PC-3 (cell line): ENCODE measurements around the gene ZNF354C. TPM values are rescaled to one million over a fixed set of nuclear protein-coding genes. Genes with fewer than 3 reads are reported as not detected.

ENCODE experiments used
- ATAC-seq: fragments of 200-7000 bp; cut with Tn5 transposase; 2 replicates; pipeline ENCODE4 v1.9.1; 2020; ENCODE audit warnings: mild to moderate bottlenecking, moderate library complexity
- BruUV-seq: library from RNA; stranded (reverse); fragments of 400-500 nt; replicated peaks from 2 replicates; lab custom pipeline; 2021; lab: Mats Ljungman, UMichigan
- CTCF ChIA-PET: fragments of 300-600 bp; sonication (Branson Sonifier 250); formaldehyde crosslinking; loops from one replicate; lab custom pipeline; 2022; ENCODE audit warnings: antibody characterized with exemption; lab: Charles Lee
- POLR2A ChIA-PET: fragments of 300-600 bp; sonication (Branson Sonifier 250); formaldehyde crosslinking; loops from one replicate; lab custom pipeline; 2022; ENCODE audit warnings: antibody characterized with exemption; ENCODE audit not compliant: unreplicated experiment; lab: Charles Lee
- DNase-seq: peaks from one replicate; pipeline ENCODE4 v3.0.0-alpha.2; 2015
- H2AFZ ChIP-seq: fragments of 300-600 bp; sonication (generic); 2 replicates; pipeline ENCODE4 v1.6.0; 2016; ENCODE audit warnings: antibody characterized with exemption, low read length
- H3F3A ChIP-seq: fragments of 300-600 bp; sonication (generic); one replicate; pipeline ENCODE4 v1.6.0; 2017; ENCODE audit warnings: antibody characterized with exemption, low read length, control low read depth, mild to moderate bottlenecking; ENCODE audit not compliant: unreplicated experiment
- H3K27ac ChIP-seq: fragments of 300-600 bp; sonication (generic); 2 replicates; pipeline ENCODE4 v1.5.1; 2016; ENCODE audit warnings: mild to moderate bottlenecking, low read length
- H3K27me3 ChIP-seq: fragments of 300-600 bp; sonication (generic); 2 replicates; pipeline ENCODE4 v1.6.1; 2016; ENCODE audit warnings: low read length, mixed read lengths
- H3K36me3 ChIP-seq: fragments of 300-600 bp; sonication (generic); 2 replicates; pipeline ENCODE4 v1.6.1; 2016; ENCODE audit warnings: low read depth, mixed run types, low read length, mixed read lengths
- H3K4me1 ChIP-seq: fragments of 300-600 bp; sonication (generic); 2 replicates; pipeline ENCODE4 v1.5.1; 2016; ENCODE audit warnings: low read length; ENCODE audit not compliant: insufficient read depth
- H3K4me2 ChIP-seq: fragments of 300-600 bp; sonication (generic); 2 replicates; pipeline ENCODE4 v1.6.0; 2016; ENCODE audit warnings: low read length
- H3K4me3 ChIP-seq: fragments of 300-600 bp; sonication (generic); 2 replicates; pipeline ENCODE4 v1.5.1; 2016; ENCODE audit warnings: mild to moderate bottlenecking, low read length, mixed read lengths
- H3K79me2 ChIP-seq: fragments of 300-600 bp; sonication (generic); 2 replicates; pipeline ENCODE4 v1.6.1; 2017; ENCODE audit warnings: low read length, mixed read lengths
- H3K9ac ChIP-seq: fragments of 300-600 bp; sonication (generic); 2 replicates; pipeline ENCODE4 v1.6.0; 2016; ENCODE audit warnings: mild to moderate bottlenecking, low read length
- H3K9me2 ChIP-seq: fragments of 300-600 bp; sonication (generic); replicated peaks from 2 replicates; pipeline ENCODE4 v1.6.1; 2016; ENCODE audit warnings: mixed run types, low read length, mixed read lengths
- H3K9me3 ChIP-seq: fragments of 300-600 bp; sonication (generic); 2 replicates; pipeline ENCODE4 v1.6.1; 2016; ENCODE audit warnings: low read length, mixed read lengths
- H4K20me1 ChIP-seq: fragments of 300-600 bp; sonication (generic); 2 replicates; pipeline ENCODE4 v1.6.1; 2016; ENCODE audit warnings: low read length, mixed read lengths
- CTCF ChIP-seq: fragments of 300-600 bp; sonication (generic); conservative IDR thresholded peaks from 2 replicates; pipeline ENCODE4 v1.5.1; 2017; ENCODE audit warnings: antibody characterized with exemption, low read depth, mild to moderate bottlenecking, low read length
- EZH2 ChIP-seq: fragments of 300-600 bp; sonication (generic); IDR thresholded peaks from one replicate; pipeline ENCODE4 v1.6.1; 2017; ENCODE audit warnings: antibody characterized with exemption, mild to moderate bottlenecking, low read length; ENCODE audit not compliant: unreplicated experiment
- EZH2phosphoT487 ChIP-seq: fragments of 300-600 bp; sonication (generic); IDR thresholded peaks from 2 replicates; pipeline ENCODE4 v1.6.1; 2018; ENCODE audit warnings: mild to moderate bottlenecking, antibody characterized with exemption, low read length, borderline replicate concordance
- intact Hi-C: fragments of 100-400 bp; cut with micrococcal nuclease; formaldehyde crosslinking; loops from 2 replicates; pipeline ENCODE4 v1.9.0; 2023
- total RNA-seq: library from RNA; depleted of rRNA; stranded (reverse); fragments of >200 nt; gene quantifications from 2 replicates; pipeline ENCODE4 v1.2.3, GENCODE V29; 2014

Gene ZNF354C
- total RNA-seq, 1 experiment from 2014 or later: not detected

GRCh38 chr5:179120951-179121666 lies 60.9 kb downstream of the ZNF354C start:
- no peak overlapping the region for H3K27ac ChIP-seq
- POLR2A ChIA-PET: no interaction called here
- no peaks in the 10 kb centered on the region for H3K79me2 ChIP-seq
- H3K27me3 ChIP-seq: no peaks in the 10 kb centered on the region
- H4K20me1 ChIP-seq: no peaks in the 10 kb centered on the region
- no peak overlapping the region for H2AFZ ChIP-seq
- H3K36me3 ChIP-seq: no peaks in the 10 kb centered on the region
- CTCF ChIA-PET: no interaction called here
- ATAC-seq (no peak), DNase-seq (no peak)
- no peaks in the 10 kb centered on the region for H3K4me1 ChIP-seq
- intact Hi-C loops: no loop called here
- no peak overlapping the region for H3K9ac ChIP-seq
- no peaks in the 10 kb centered on the region for H3K9me3 ChIP-seq
- H3K4me3 ChIP-seq: no peak overlapping the region
- H3K4me2 ChIP-seq: no peak overlapping the region
- no peaks in the 10 kb centered on the region for H3K9me2 ChIP-seq
- no peak for TF ChIP-seq CTCF
- no peak for TF ChIP-seq EZH2
- no peak for TF ChIP-seq EZH2phosphoT487
- no peaks in the 10 kb centered on the region for H3F3A ChIP-seq
- no TSS peak for BruUV-seq

- no peak overlapping the region for H3K4me2 ChIP-seq
- no peaks in the 10 kb centered on the region for H3K27me3 ChIP-seq
- no peaks in the 10 kb centered on the region for H3K9me3 ChIP-seq
- intact Hi-C loops: no loop called here
- no TSS peak for BruUV-seq
- H2AFZ ChIP-seq: no peak overlapping the region
- ChIA-PET CTCF (no interaction called here), POLR2A (no interaction called here)
- H3K27ac ChIP-seq: no peak overlapping the region
- TF ChIP-seq EZH2 (no peak), CTCF (no peak), EZH2phosphoT487 (no peak)
- H3K36me3 ChIP-seq: no peaks in the 10 kb centered on the region
- H3K4me3 ChIP-seq: no peak overlapping the region
- H3K4me1 ChIP-seq: no peaks in the 10 kb centered on the region
- DNase-seq (no peak), ATAC-seq (no peak)
- no peaks in the 10 kb centered on the region for H3K9me2 ChIP-seq
- H4K20me1 ChIP-seq: no peaks in the 10 kb centered on the region
- H3F3A ChIP-seq: no peaks in the 10 kb centered on the region
- H3K79me2 ChIP-seq: no peaks in the 10 kb centered on the region
- H3K9ac ChIP-seq: no peak overlapping the region
Observed at GRCh38 chr5:179121667-179122111, 61.5 kb downstream of the ZNF354C start.

GRCh38 chr5:179122411-179123108 lies 62.4 kb downstream of the ZNF354C start:
- Histone ChIP-seq H3K4me2 (no peak overlapping the region), H3K9ac (no peak overlapping the region), H3K79me2 (no peaks in the 10 kb centered on the region), H3F3A (no peaks in the 10 kb centered on the region), H4K20me1 (no peaks in the 10 kb centered on the region), H3K9me3 (no peaks in the 10 kb centered on the region), H3K4me3 (no peak overlapping the region), H3K36me3 (no peaks in the 10 kb centered on the region), H3K27ac (no peak overlapping the region), H3K27me3 (no peaks in the 10 kb centered on the region), H2AFZ (no peak overlapping the region), H3K4me1 (no peaks in the 10 kb centered on the region), H3K9me2 (no peaks in the 10 kb centered on the region)
- intact Hi-C loops: no loop called here
- no TSS peak for BruUV-seq
- TF ChIP-seq CTCF (no peak), EZH2phosphoT487 (no peak), EZH2 (no peak)
- ATAC-seq: no peak
- POLR2A ChIA-PET: no interaction called here
- no peak for DNase-seq
- CTCF ChIA-PET: no interaction called here
